Endometrial microvascular endothelial cells (primary cell): ENCODE measurements around the gene PRIMA1. TPM values are rescaled to one million over a fixed set of nuclear protein-coding genes. Genes with fewer than 3 reads are reported as not detected.

Experiments
- in situ Hi-C: cut with HindIII; loops from 2 replicates; pipeline ENCODE4 v1.10.0; 2017; ENCODE audit warnings: low sequenced_read_pairs, low pct_unique_long_range_greater_than_20kb; ENCODE audit errors: inconsistent ontology term
- total RNA-seq: library from RNA; depleted of rRNA; stranded (reverse); fragments of >200 nt; gene quantifications from one replicate; pipeline ENCODE4 v1.2.3, GENCODE V29; 2015; ENCODE audit errors: inconsistent ontology term

The PRIMA1 gene
- total RNA-seq, 1 donor from 2014 or later, result not detected

DNA sequence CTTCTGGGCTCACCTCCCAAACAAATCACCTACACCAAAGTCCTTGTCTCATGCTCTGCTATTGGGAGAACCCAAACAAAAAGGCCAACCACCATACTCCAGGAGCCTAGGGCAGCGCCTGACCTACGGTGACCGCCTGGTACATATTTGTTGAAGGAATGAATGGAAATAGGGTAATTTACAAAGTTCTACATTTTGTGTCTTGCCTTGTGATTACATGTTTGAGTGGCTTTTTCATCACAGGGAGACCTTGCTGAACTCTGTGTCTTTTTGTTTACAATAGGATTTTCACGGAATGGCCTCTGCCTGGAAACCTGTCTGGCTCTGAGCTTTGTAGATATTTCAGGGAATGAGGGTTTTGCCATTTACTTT lies 11.3 kb upstream of the PRIMA1 start:
- in situ Hi-C loops, result no loop called here

DNA sequence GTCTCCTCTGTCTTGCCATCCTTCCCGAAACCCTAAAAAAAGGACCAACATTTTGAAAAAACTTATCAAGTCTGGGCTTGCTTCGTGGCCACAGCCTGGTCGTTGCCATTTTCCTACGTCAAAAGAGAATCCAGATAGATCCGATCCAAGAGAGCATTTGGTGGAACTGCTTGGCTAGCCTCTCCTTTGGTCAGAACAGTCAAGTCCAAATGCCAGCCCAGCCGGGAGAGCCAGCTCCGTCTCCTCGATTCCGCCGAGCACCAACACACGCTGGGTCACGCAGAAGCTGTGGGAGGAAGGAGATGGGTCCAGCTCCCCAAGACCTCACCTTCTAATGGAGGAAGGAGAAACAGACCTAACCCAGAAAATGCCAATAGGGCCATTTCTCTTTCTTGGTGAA lies 9.3 kb upstream of the PRIMA1 start:
- in situ Hi-C loops, result no loop called here

DNA sequence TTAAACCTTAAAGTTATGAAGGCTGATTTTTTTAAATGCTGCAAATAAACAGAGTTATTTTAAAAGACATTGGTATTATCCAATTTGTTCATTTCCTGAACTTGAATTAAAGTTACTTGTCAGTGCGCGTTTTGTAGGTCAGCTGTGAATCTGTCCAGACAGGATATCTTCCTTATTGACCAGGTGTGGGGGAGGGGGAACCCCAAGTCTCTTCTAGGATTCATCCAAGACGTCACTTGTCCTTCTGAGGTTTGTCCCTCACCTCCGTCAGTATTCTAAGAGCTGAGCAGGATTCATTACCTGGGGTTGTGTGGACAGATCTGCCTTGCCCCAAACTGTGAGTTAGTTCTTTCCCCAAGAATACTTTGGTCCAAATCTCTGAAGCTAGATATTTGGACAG lies 8.8 kb upstream of the PRIMA1 start:
- in situ Hi-C loops, result no loop called here

DNA sequence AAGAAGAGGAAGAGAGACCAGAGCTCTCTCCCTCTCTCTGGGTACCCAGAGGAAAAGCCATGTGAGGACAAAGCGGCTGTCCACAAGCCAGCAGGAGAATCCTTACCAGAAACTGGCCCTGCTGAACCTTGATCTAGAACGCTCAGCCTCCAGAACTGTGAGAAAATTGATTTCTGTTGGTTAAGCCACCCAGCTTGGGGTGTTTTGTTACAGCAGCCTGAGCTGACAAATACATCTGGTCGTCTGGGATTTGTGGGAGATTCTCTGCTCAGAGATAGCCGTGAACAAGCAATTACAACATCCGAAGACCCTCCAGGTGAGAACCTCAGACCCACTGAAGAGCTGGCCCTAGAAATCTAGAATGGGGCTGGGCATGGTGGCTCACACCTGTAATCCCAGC lies 6.5 kb upstream of the PRIMA1 start:
- in situ Hi-C loops, result no loop called here

DNA sequence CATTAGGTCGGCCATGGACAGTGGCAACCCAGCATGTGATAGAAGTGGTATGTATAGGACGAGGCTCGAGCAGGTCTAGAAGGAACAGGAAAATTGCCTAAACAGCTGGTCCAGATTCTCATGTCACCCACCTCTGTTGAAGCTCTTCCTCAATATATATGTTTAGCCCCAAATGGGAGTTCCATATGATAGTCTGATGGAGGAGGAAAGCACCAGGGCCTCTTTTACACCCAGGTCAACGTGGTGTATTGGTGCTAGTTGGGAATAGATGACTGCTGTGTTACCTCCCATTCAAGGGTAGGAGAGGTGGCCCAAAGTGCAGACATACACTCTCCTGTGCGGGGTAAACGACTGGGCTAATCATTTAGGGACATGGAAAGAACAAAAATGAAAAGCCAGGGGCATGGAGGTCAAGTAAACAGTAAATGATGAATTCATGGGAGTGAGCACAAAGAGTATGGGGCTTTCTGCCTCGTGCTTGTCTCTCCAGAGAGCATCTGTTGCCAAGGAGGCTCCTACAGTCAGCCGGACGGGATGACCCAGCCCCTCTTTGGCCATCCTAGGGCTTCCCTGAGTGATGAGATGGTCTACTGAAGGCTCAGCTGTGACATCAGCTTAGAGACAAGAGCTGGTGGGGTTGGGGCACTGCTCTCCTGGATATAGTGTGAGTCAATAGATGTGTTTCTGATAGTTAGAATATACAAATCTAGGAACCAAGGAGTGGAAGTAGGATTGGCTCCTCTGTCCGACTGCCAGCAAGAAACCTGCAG lies 5.5 kb upstream of the PRIMA1 start:
- in situ Hi-C loops, result no loop called here

DNA sequence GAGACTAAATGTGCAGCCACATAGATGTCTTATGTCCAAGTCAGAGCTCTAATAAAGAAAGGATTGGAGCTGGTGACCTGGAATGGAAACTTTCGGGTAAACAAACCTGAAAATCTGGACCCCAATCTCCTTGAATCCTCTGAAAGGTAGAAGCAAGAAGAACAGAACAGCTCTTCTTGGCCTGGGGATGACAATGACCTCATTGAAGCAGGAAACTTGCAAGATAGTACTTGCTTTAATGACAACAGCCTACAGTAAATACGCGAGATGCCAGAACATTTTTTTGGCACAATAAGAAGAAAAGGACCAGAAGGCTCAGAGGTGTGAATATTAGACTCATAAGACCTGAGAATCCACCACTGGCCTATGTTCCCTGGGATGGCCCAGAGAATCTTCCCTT lies 4.1 kb upstream of the PRIMA1 start:
- in situ Hi-C loops, result no loop called here

DNA sequence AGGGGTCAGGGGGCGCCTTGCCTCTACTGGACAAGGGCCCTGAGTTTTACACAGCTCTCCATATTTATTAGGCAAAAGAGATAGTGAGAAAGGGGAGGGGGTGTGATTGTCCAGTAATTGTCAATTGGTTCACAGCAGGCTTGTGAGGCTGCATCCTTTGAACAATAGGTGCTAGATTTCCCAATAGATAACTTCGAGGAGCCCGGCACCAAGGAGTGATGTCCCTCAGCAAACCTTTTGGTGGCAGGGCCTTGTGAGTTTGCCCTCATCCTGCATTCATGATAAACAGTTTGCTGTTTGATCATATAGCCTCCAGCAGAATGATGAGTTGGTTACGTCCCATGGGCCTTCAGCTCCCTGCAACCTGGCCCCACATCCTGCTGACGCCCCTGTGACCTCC lies 2.7 kb upstream of the PRIMA1 start:
- in situ Hi-C loops, result no loop called here

DNA sequence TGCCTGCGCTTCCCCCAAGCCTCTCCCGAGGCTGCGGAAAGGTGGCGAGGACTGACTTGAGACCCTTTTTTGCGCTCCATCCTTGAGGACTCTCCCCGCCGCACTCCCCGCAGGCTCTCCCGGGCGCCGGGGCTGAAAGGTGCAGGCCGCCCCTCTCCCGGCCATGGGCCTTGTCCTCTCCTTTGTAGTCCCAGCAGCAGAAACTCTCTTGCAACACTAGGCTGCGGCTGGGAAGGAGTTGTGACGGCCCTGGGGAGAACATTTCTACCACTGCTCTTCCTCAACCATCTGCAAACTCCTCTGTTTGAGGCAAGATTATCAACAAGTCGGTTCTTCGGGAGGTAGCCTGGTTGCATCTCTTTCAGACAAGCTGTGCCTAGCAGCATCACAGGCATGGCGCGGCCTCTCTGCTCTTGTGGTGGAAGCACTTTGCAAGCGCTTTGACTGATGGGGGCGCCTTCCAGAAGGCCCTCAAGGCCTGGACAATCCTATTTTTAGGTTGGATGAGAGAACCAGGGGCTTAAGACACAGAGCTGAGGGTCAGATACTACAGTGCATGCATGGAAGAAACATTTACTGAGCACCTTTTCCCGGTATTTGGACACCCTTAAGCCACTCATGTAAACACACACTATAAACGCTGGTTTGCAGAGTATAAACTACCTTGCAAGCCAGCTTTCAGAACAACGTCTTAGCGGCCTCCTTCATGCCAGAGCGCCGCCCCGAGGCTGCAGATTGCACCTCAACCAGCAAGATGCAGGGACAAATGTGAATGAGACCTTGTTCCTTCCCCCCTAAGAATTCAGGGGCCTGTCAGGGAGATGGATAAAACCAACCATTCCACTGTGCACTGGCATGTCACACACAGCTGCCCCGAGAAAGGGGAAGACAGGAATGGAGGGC lies 1.2 kb upstream of the PRIMA1 start:
- in situ Hi-C loops, result no loop called here

DNA sequence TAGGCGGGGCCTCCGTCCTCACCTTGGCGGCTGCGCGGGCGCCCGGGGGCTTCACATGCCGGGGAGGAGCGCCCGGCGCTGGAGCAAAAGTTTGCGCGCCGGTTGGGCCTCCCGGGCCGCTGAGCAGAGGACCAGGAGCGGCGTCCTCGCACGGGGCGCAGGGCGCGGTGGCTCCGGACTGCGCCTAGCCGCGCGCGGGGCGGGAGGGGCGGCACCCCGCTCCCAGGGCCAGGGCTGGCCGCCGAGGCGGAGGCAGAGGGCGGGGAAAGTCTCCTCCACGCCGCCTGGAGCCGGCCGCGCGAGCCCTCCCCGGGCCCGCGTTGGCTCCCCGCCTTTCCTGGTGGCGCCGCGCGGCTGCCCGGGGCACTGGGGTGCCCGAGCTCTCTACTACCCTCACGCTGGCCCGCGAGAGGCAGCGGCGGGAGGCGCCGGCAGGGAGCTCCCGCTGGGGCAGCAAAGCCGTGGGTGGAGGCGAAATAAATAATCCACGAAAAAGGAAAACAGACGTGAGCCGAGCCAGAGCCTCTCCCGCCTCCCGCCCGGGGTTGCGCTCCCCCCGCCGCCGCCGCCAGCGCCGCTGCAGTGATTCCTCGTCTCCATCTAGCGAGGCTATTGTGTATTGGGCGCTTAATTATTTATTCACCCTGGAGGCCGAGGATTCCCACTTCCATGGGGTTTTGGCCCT lies 400 bp upstream of the PRIMA1 start:
- in situ Hi-C loops, result no loop called here

DNA sequence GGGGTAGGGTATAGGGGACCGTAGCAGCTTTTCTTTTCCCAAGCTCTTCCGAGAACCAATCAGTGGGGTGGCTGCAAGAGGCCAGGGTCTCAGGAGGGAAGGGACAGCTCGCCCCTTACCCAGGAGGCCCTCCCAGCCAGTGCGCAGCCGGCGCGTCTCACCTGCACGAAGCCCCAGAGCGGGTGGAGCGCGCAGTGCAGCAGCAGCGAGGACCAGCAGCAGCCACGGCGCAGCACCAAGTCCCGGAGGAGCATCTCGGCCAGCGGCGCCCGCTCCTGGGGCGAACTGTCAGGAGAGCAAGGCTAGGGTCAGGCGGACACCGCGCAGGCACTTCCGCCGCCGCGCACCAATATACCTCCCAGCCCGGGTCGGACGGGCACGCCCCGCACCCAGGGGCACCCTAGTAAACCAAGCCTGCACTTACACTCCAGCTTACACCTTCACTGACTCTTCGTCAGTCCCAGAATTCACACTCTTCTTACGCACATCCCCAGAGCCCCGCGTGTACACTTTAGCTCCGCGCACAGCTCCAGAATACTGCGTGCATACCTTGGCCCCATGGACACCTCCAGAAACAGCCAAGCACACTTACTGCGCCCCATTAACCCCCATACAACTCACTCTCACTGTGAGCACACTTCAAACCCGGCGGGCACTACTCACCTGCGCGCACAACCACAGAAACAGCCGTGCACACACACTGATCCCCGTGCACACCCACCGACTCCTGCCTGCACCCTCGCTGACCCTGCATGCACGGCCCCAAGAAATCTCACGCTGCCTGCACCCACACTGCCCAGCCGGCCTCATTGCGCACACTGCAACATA lies 606 bp downstream of the PRIMA1 start:
- in situ Hi-C loops, result no loop called here

DNA sequence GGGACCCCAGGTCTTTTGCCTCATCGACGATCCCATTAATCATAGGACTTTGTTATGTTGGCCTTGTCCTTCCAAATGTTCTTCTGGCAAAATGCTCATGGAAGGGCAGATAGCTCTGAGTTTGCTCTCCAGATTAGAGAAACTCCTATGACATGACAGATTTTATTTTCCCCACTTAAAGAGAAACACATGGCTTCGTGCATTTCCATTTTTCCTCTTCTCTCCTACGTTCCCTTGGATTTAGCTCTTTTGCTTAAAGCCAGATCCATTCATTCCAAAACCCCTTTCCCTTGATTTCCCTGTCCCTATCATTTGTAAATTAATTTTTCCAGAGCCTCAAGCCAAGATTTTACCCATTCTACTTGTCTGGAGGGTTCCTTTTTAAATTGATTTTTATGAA lies 2.9 kb downstream of the PRIMA1 start:
- in situ Hi-C loops, result no loop called here

DNA sequence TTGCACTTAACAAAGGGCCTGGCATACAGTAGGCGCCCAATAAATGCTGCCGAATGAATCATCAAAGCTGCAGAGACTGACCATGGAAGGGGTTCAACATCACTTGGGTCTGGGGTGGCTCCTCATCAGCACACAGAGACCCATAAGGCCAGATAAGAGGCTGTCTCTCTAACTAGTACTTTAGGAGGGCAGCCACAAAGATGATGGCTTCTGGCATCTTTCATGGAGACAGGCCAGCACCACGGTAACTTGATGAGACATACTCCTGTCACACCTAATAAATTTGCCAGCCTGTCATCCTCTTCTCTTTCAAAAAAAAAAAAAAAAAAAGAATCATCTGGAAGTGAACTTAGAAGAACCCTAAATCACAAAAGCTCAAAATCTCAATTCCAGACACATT lies 3.4 kb downstream of the PRIMA1 start:
- in situ Hi-C loops, result no loop called here

DNA sequence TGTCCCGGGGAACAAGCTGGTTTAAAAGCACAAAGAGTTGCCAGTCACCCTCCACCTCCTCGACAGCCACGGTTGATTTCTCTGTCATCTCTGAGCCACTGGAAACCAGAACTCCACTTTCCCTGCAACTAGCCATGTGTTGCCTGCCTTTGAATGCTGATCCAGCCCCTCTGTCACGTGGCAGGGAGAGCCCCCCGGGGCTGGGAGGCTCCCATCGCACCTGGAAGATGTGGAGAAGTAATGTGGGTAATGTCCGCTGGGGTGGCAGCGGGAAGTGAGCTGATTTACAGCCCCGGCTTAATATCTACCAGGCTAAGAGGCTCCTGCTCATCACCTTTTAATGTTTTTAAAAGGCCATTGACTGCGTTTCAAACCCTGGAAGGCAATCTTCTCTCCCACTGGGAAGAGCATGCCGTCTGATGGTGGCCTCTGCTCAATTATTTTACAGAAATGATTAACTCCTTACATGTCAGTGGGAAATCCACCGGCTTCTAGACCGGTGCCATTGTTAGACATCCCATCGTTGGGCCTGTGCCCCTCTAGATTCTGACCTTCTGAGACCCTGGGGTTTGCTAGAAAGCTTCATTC lies 7.4 kb downstream of the PRIMA1 start:
- in situ Hi-C loops, result no loop called here

DNA sequence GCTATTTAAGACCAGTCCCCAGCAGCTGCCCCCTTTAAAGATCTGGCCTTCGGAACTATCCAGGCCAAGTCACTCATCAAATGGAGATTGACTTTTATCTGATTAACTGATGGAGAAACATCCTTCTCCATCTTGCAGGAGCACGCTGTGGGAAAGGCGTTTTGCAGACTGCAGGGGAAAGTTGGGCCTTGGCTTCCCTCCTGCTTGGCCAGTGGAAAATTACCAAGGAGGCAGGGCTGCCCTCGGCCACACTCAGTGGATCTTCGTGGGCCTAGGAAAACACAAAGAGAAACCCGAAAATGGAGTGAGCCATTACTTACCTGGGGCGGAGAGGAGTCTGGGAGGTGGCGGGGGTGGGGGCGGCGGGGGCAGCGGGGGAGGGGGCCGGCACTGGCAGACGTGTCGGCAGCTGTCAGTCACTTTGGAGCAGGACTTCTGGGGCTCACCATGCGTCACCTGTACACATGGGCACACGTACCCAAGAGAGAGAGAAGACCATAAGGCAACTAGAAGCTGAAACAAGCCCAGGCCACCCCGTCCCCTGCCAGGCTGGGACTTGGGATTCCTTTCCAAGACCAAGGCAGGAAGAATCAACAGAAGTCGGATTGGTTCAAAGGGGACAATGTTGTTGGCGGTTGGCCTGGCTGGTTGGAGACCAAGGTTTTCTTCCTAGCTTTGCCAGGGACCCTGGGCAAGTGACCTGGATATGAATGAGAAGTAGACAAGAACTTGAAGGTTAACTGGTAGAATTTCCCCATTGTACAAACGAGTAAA lies 9.2 kb downstream of the PRIMA1 start:
- in situ Hi-C loops, result no loop called here

DNA sequence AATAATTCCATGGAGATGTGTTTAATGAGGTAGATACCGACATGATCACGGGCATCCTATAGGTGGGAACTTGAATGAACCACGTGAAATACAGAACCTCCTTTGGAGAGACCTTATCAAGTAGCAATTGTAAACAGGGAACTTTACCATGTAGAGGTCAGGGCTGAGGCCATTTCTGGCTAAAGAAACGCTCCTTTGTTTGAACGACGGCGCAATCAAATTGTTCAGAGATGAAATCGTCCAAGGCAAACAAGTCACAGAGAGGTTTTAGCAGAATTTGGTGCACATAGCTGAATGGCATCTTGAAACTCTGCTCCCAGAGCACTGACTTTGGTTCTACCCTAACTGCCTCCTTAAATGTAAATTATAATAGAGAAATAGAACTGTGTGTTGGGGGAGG lies 9.8 kb downstream of the PRIMA1 start:
- in situ Hi-C loops, result no loop called here

DNA sequence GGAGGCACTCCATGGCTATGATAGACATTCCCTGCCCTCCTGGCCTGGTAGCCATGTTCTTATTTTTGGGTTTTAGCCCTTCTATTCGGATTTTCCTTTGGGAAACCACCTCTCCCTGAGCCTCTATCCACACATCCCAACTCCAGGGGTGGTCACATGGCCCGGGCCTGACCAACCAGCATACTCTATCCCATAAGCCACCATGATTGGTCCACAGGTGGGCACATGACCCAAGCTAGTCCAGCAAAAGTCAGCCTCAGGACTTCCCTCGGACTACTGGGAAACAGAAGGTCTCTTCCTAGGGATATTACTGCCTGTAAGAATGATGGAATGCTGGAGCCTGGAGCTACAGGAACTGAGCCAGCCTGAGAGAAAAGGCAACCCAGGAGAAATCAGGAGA lies 12.5 kb downstream of the PRIMA1 start:
- in situ Hi-C loops, result no loop called here

DNA sequence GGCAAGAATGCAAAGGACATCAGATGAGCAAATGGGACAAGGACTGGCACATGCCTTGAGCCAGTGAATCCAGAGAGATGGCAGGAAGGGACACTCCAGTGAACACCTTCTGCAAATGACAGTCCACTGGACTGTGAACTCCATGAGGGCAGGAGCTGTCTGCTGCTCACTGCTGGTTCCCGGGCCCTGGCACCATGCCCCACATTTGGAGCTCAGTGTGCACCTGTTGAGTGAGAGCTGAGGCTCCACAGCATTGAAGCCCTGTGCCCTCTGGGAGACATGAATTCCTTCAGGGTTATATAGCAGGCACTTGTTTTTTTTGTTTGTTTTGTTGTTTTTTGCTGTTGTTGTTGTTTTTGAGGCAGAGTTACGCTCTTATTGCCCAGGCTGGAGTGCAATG lies 13.1 kb downstream of the PRIMA1 start:
- in situ Hi-C loops, result no loop called here

DNA sequence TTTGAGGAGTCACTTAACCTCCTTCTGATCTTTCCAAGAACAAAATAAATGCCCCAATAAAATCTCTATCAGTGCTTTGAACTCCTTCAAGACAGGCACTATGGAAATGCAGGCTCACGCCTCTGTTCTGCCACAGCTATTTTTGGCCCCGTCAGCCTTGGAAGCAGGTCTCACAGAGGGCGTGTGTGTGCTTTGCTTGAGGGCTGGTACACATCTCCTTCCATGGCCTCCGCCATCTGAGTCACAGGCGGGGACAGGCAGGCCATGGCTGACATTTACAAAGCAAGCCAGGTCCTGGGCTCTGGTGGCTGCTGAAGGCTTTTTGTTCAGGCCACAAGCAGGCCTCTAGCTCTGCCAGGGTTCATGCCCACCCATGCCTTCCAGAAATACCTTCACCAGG lies 16.0 kb downstream of the PRIMA1 start:
- in situ Hi-C loops, result no loop called here
